ENCODE results near the gene KLHL2.

GRCh38 chr4:165302658-165303057 lies 95.3 kb downstream of the KLHL2 start:
- TF ChIP-seq EZH2phosphoT487 (IDR thresholded peaks at IDR 0.05; ENCODE audit: low read depth, severe bottlenecking, unreplicated experiment) (no peak), CTCF (IDR thresholded peaks at IDR 0.05; ENCODE audit: poor library complexity) (no peak)
